B cell (primary cell): ENCODE measurements around the gene SESN3. TPM values are rescaled to one million over a fixed set of nuclear protein-coding genes. Genes with fewer than 3 reads are reported as not detected.

Experiments
- ATAC-seq: fragments of 200-7000 bp; cut with Tn5 transposase; one replicate; pipeline ENCODE4 v1.10.0; 2021; ENCODE audit warnings: low read depth, mild to moderate bottlenecking, moderate number of reproducible peaks, moderate library complexity
- CTCF ChIA-PET: fragments of 350-600 bp; sonication (Branson Sonifier 250); formaldehyde crosslinking; loops from one replicate; lab custom pipeline; 2021; ENCODE audit warnings: antibody characterized with exemption, inconsistent platforms; lab: Charles Lee
- POLR2A ChIA-PET: fragments of 350-600 bp; sonication (Branson Sonifier 250); formaldehyde crosslinking; loops from one replicate; lab custom pipeline; 2021; ENCODE audit warnings: antibody characterized with exemption; lab: Charles Lee
- DNase-seq: peaks from one replicate; pipeline ENCODE4 v3.0.0; 2013
- H2AFZ ChIP-seq: 2 replicates; pipeline ENCODE4 v1.6.1; 2012; ENCODE audit warnings: mild to moderate bottlenecking, low read depth, low read length; ENCODE audit not compliant: insufficient read depth, poor library complexity, severe bottlenecking
- H3K27ac ChIP-seq, 2 donors: 1 replicate in 1 of 2; 2 replicates in 1 of 2; pipeline ENCODE4 v1.5.1; 2012 to 2013; ENCODE audit warnings: low read length in 2 of 2, mild to moderate bottlenecking in 2 of 2, moderate library complexity in 1 of 2
- H3K27me3 ChIP-seq, 4 experiments: fragments of 200-600 bp in 1 of 4; sonication (generic) in 1 of 4; replicated peaks in 1 of 4; 1 replicate in 2 of 4; 2 replicates in 2 of 4; pipeline versions ENCODE4 v1.6.1 to v1.7.0; 2013 to 2016; ENCODE audit warnings: low read length in 3 of 4, mild to moderate bottlenecking in 2 of 4, mixed read lengths in 1 of 4, moderate library complexity in 1 of 4; ENCODE audit not compliant: insufficient read depth in 4 of 4, control insufficient read depth in 3 of 4; ENCODE audit errors: control extremely low read depth in 1 of 4
- H3K36me3 ChIP-seq, 2 experiments: replicated peaks in 1 of 2; 1 replicate in 1 of 2; 2 replicates in 1 of 2; pipeline versions ENCODE4 v1.6.1 to v1.7.1; 2013; ENCODE audit warnings: low read length in 1 of 2; ENCODE audit not compliant: insufficient read depth in 2 of 2, control insufficient read depth in 1 of 2; ENCODE audit errors: control extremely low read depth in 1 of 2, extremely low read depth in 1 of 2
- H3K4me1 ChIP-seq, 2 donors: fragments of 200-600 bp in 1 of 2; sonication (generic) in 1 of 2; 1 replicate in 1 of 2; 2 replicates in 1 of 2; pipeline versions ENCODE4 v1.5.1 to v1.6.1; 2013 to 2017; ENCODE audit warnings: low read length in 2 of 2; ENCODE audit not compliant: control insufficient read depth in 2 of 2, insufficient read depth in 2 of 2
- H3K4me2 ChIP-seq: replicated peaks from 2 replicates; pipeline ENCODE3; 2012; ENCODE audit warnings: mild to moderate bottlenecking, low read depth, low read length; ENCODE audit not compliant: poor library complexity, severe bottlenecking
- H3K4me3 ChIP-seq, 5 experiments: fragments of 200-600 bp in 1 of 5; sonication (generic) in 1 of 5; 1 replicate in 3 of 5; 2 replicates in 2 of 5; pipeline versions ENCODE4 v1.5.1 to v1.7.0; 2011 to 2016; ENCODE audit warnings: low read length in 4 of 5, mild to moderate bottlenecking in 4 of 5, low read depth in 2 of 5, control low read depth in 1 of 5, moderate library complexity in 1 of 5; ENCODE audit not compliant: insufficient read depth in 1 of 5; ENCODE audit errors: control extremely low read depth in 1 of 5, extremely low read depth in 1 of 5
- H3K79me2 ChIP-seq: fragments of 200-600 bp; sonication (generic); one replicate; pipeline ENCODE4 v1.6.0; 2016; ENCODE audit warnings: low read length; ENCODE audit not compliant: control insufficient read depth, insufficient read depth
- H3K9ac ChIP-seq: fragments of 200-600 bp; sonication (generic); 2 replicates; pipeline ENCODE4 v1.6.1; 2017; ENCODE audit warnings: mild to moderate bottlenecking, low read length, moderate library complexity
- H3K9me3 ChIP-seq, 3 donors: one replicate each; pipeline versions ENCODE4 v1.6.1 to v1.7.1; 2013; ENCODE audit warnings: low read length in 2 of 3; ENCODE audit not compliant: control insufficient read depth in 2 of 3, insufficient read depth in 1 of 3; ENCODE audit errors: control extremely low read depth in 1 of 3
- H4K20me1 ChIP-seq: 2 replicates; pipeline ENCODE4 v1.6.0; 2012; ENCODE audit warnings: mild to moderate bottlenecking, low read length; ENCODE audit not compliant: insufficient read depth, control insufficient read depth, poor library complexity, severe bottlenecking
- H3K27ac Mint-ChIP-seq: one replicate; pipeline ENCODE4 v1.8.0; 2021; ENCODE audit warnings: mixed read lengths
- H3K27me3 Mint-ChIP-seq: one replicate; pipeline ENCODE4 v1.8.0; 2021; ENCODE audit warnings: mixed read lengths
- H3K4me1 Mint-ChIP-seq: one replicate; pipeline ENCODE4 v1.8.0; 2021; ENCODE audit warnings: mixed read lengths
- H3K4me3 Mint-ChIP-seq: one replicate; pipeline ENCODE4 v1.8.0; 2021; ENCODE audit warnings: mixed read lengths
- H3K9me3 Mint-ChIP-seq: one replicate; pipeline ENCODE4 v1.8.0; 2022; ENCODE audit warnings: mixed read lengths; ENCODE audit not compliant: insufficient read depth
- CTCF ChIP-seq: fragments of 200-600 bp; IDR thresholded peaks from one replicate; pipeline ENCODE4 v1.8.0; 2022; ENCODE audit warnings: antibody characterized with exemption, mild to moderate bottlenecking
- EZH2 ChIP-seq: IDR thresholded peaks from 2 replicates; pipeline ENCODE4 v1.6.1; 2012; ENCODE audit warnings: borderline replicate concordance, low read depth, mild to moderate bottlenecking, moderate library complexity, low read length; ENCODE audit not compliant: insufficient read depth, poor library complexity, severe bottlenecking
- WGBS: methylation state at CpG from one replicate; pipeline ENCODE4 v1.1.5; 2013; ENCODE audit warnings: missing lambda C conversion rate; ENCODE audit not compliant: insufficient coverage; 5-methylcytosine and 5-hydroxymethylcytosine counted together
- intact Hi-C: fragments of 100-400 bp; cut with micrococcal nuclease; formaldehyde crosslinking; loops from one replicate; pipeline ENCODE4 v1.10.0; 2022
- polyA plus RNA-seq: library from polyadenylated mRNA; depleted of rRNA; stranded (reverse); fragments of >200 nt; gene quantifications from 2 replicates; pipeline ENCODE4 v1.2.3, GENCODE V29; 2012
- total RNA-seq, 2 donors: library from RNA; stranded (reverse); fragments of 120-200 nt in 1 of 2; gene quantifications; 1 replicate in 1 of 2; 2 replicates in 1 of 2; pipeline versions ENCODE4 v1.2.3 to v1.2.4, GENCODE V29; 2013 to 2022

The SESN3 gene
- total and polyA plus RNA-seq, 2 donors (not counting 1 experiment from before 2014, with no cell fraction given) = 10.1 to 519 TPM

- Histone ChIP-seq H3K36me3 (no peaks in the 10 kb centered on the region), H4K20me1 (no peaks in the 10 kb centered on the region), H3K4me1 (no peaks in the 10 kb centered on the region), H2AFZ (no peak overlapping the region), H3K4me2 (no peak overlapping the region), H3K27me3 (no peaks in the 10 kb centered on the region), H3K9ac (no peak overlapping the region), H3K27ac (no peak overlapping the region), H3K4me3 (no peak overlapping the region), H3K79me2 (no peaks in the 10 kb centered on the region), H3K9me3 (no peaks in the 10 kb centered on the region)
- POLR2A ChIA-PET = no interaction called here
- intact Hi-C loops = no loop called here
- Mint-ChIP-seq H3K27ac (no peak overlapping the region), H3K9me3 (no peaks in the 10 kb centered on the region), H3K27me3 (no peaks in the 10 kb centered on the region), H3K4me3 (no peak overlapping the region), H3K4me1 (no peaks in the 10 kb centered on the region)
- ATAC-seq = no peak
- CTCF ChIA-PET = interaction anchor here (0.8 to 1.7 kb wide), 2 partner anchors 8 to 12 kb away, joined by 4 to 7 read pairs; no protein-coding TSS in a partner anchor
- DNase-seq = no peak
- TF ChIP-seq EZH2 (no peak), CTCF (no peak)
- WGBS = 100% methylated on average over 1 of the region's 2 CpGs
Measured at GRCh38 chr11:95142431-95142830, 88.6 kb downstream of the SESN3 start.

GRCh38 chr11:95140397-95141033 lies 90.5 kb downstream of the SESN3 start:
- Histone ChIP-seq H2AFZ (no peak overlapping the region), H3K4me3 (no peak overlapping the region), H3K79me2 (no peaks in the 10 kb centered on the region), H3K36me3 (no peaks in the 10 kb centered on the region), H3K27me3 (no peaks in the 10 kb centered on the region), H4K20me1 (no peaks in the 10 kb centered on the region), H3K27ac (no peak overlapping the region), H3K4me2 (no peak overlapping the region), H3K4me1 (no peaks in the 10 kb centered on the region), H3K9ac (no peak overlapping the region), H3K9me3 (no peaks in the 10 kb centered on the region)
- TF ChIP-seq EZH2 (no peak), CTCF (no peak)
- WGBS = 90% methylated on average over 2 of the region's 4 CpGs
- Mint-ChIP-seq H3K27ac (no peak overlapping the region), H3K9me3 (no peaks in the 10 kb centered on the region), H3K4me1 (no peaks in the 10 kb centered on the region), H3K27me3 (no peaks in the 10 kb centered on the region), H3K4me3 (no peak overlapping the region)
- ATAC-seq (no peak), DNase-seq (no peak)
- intact Hi-C loops = no loop called here
- ChIA-PET POLR2A (no interaction called here), CTCF (interaction anchor here (1.7 to 6.3 kb wide), 3 partner anchors 10 to 70 kb away, joined by 5 to 135 read pairs (median 7); partner anchors contain the start of gene SRSF8)
